Endothelial cell (in vitro differentiated cells): ENCODE data around the gene NHLRC4. TPM values are rescaled to one million over a fixed set of nuclear protein-coding genes. Genes with fewer than 3 reads are reported as not detected.

Experiments used
- DNase-seq: peaks from one replicate; pipeline ENCODE4 v3.0.0; 2021; ENCODE audit warnings: low spot score
- H3K27ac Mint-ChIP-seq: one replicate; pipeline ENCODE4 v1.8.0; 2021; ENCODE audit warnings: mixed read lengths, inconsistent platforms; ENCODE audit not compliant: unreplicated experiment
- H3K27me3 Mint-ChIP-seq: one replicate; pipeline ENCODE4 v1.8.0; 2021; ENCODE audit warnings: mild to moderate bottlenecking, moderate library complexity, mixed read lengths, inconsistent platforms; ENCODE audit not compliant: unreplicated experiment
- H3K36me3 Mint-ChIP-seq: one replicate; pipeline ENCODE4 v1.8.0; 2021; ENCODE audit warnings: mild to moderate bottlenecking, low read depth, mixed read lengths, inconsistent platforms; ENCODE audit not compliant: unreplicated experiment
- H3K4me1 Mint-ChIP-seq: one replicate; pipeline ENCODE4 v1.8.0; 2021; ENCODE audit warnings: mild to moderate bottlenecking, mixed read lengths, inconsistent platforms; ENCODE audit not compliant: unreplicated experiment
- H3K4me3 Mint-ChIP-seq: one replicate; pipeline ENCODE4 v1.8.0; 2021; ENCODE audit warnings: mild to moderate bottlenecking, mixed read lengths, inconsistent platforms; ENCODE audit not compliant: unreplicated experiment
- H3K9me3 Mint-ChIP-seq: one replicate; pipeline ENCODE4 v1.8.0; 2021; ENCODE audit warnings: mixed read lengths, inconsistent platforms; ENCODE audit not compliant: unreplicated experiment
- CTCF ChIP-seq: fragments of 200-600 bp; sonication (generic); IDR thresholded peaks from one replicate; pipeline ENCODE4 v1.5.0; 2021; ENCODE audit warnings: antibody characterized with exemption; ENCODE audit not compliant: unreplicated experiment
- total RNA-seq: library from RNA; stranded (reverse); fragmentation: NEBNext Ultra II Directional; extraction: Animal tissue kit (Norgen Biotek cat#: 25700); gene quantifications from one replicate; pipeline ENCODE4 v1.2.1, GENCODE V29; 2021; ENCODE audit not compliant: unreplicated experiment

Gene NHLRC4
- total RNA-seq, 1 donor from 2014 or later = 0.69 TPM

GRCh38 chr16:575354-576196 is 8.8 kb downstream of the NHLRC4 start:
- H3K36me3 Mint-ChIP-seq = no peaks in the 10 kb centered on the region
- H3K4me3 Mint-ChIP-seq = no peak overlapping the region
- DNase-seq = no peak
- no peak for TF ChIP-seq CTCF
- H3K27ac Mint-ChIP-seq = no peak overlapping the region
- H3K4me1 Mint-ChIP-seq = peaks cover 10% of the 10 kb centered on the region
- peaks cover 8% of the 10 kb centered on the region for H3K27me3 Mint-ChIP-seq
- no peaks in the 10 kb centered on the region for H3K9me3 Mint-ChIP-seq

- no peak for DNase-seq
- TF ChIP-seq CTCF = no peak
Observed at GRCh38 chr16:576197-576822, 9.5 kb downstream of the NHLRC4 start.

GRCh38 chr16:576823-577201 is 10.0 kb downstream of the NHLRC4 start:
- H3K36me3 Mint-ChIP-seq = no peaks in the 10 kb centered on the region
- no peak for DNase-seq
- H3K4me3 Mint-ChIP-seq = no peak overlapping the region
- H3K4me1 Mint-ChIP-seq = peaks cover 4% of the 10 kb centered on the region
- peaks cover 5% of the 10 kb centered on the region for H3K27me3 Mint-ChIP-seq
- no peak overlapping the region for H3K27ac Mint-ChIP-seq
- TF ChIP-seq CTCF = no peak
- no peaks in the 10 kb centered on the region for H3K9me3 Mint-ChIP-seq

More at GRCh38 chr16:576197-576822, 9.5 kb downstream of the NHLRC4 start:
- Mint-ChIP-seq H3K9me3 (no peaks in the 10 kb centered on the region), H3K36me3 (no peaks in the 10 kb centered on the region), H3K4me3 (no peak overlapping the region), H3K27ac (no peak overlapping the region), H3K4me1 (peaks cover 7% of the 10 kb centered on the region), H3K27me3 (peaks cover 8% of the 10 kb centered on the region)

- no peak for TF ChIP-seq CTCF
- Mint-ChIP-seq H3K27me3 (peaks cover 5% of the 10 kb centered on the region), H3K4me1 (peaks cover 4% of the 10 kb centered on the region), H3K36me3 (no peaks in the 10 kb centered on the region), H3K9me3 (no peaks in the 10 kb centered on the region), H3K27ac (no peak overlapping the region), H3K4me3 (no peak overlapping the region)
- no peak for DNase-seq
Observed at GRCh38 chr16:577796-578195, 11.0 kb downstream of the NHLRC4 start.
